DMS114 treated with DMSO at 0.1 percent for 48 hours (cell line): Measurements from ENCODE around the gene ARHGEF4.

Experiments used
- DNase-seq: peaks from one replicate; lab custom pipeline; 2025; ENCODE audit not compliant: unreplicated experiment; lab: John Stamatoyannopoulos, UW

Gene ARHGEF4

GRCh38 chr2:130915595-130916437 is 79.1 kb downstream of the ARHGEF4 start:
- DNase-seq: no peak

- no peak for DNase-seq
Observed at GRCh38 chr2:130916438-130916705, 79.7 kb downstream of the ARHGEF4 start.

- no peak for DNase-seq
Observed at GRCh38 chr2:130917006-130917688, 80.4 kb downstream of the ARHGEF4 start.

GRCh38 chr2:130918393-130918792 is 81.7 kb downstream of the ARHGEF4 start:
- no peak for DNase-seq

GRCh38 chr2:130920415-130921163 is 83.9 kb downstream of the ARHGEF4 start:
- peak; percentile 21 for DNase-seq

GRCh38 chr2:130921164-130921476 is 84.4 kb downstream of the ARHGEF4 start:
- no peak for DNase-seq

- no peak for DNase-seq
Observed at GRCh38 chr2:130922417-130922816, 85.7 kb downstream of the ARHGEF4 start.

- no peak for DNase-seq
Observed at GRCh38 chr2:130928385-130928784, 91.7 kb downstream of the ARHGEF4 start.

GRCh38 chr2:130930740-130931659 is 94.3 kb downstream of the ARHGEF4 start:
- no peak for DNase-seq

GRCh38 chr2:130933501-130933900 is 96.8 kb downstream of the ARHGEF4 start:
- DNase-seq: no peak

- DNase-seq: no peak
Observed at GRCh38 chr2:130936451-130936850, 99.7 kb downstream of the ARHGEF4 start.

- DNase-seq: no peak
Observed at GRCh38 chr2:130947967-130948366, 111.3 kb downstream of the ARHGEF4 start.

GRCh38 chr2:130949954-130950353 is 113.2 kb downstream of the ARHGEF4 start:
- DNase-seq: no peak

- no peak for DNase-seq
Observed at GRCh38 chr2:130951018-130951417, 114.3 kb downstream of the ARHGEF4 start.

- DNase-seq: no peak
Observed at GRCh38 chr2:130954873-130955272, 118.2 kb downstream of the ARHGEF4 start.

GRCh38 chr2:130957915-130958314 is 121.2 kb downstream of the ARHGEF4 start:
- DNase-seq: no peak

GRCh38 chr2:130963196-130963848 is 126.6 kb downstream of the ARHGEF4 start:
- no peak for DNase-seq

- peak; percentile 9 for DNase-seq
Observed at GRCh38 chr2:130963849-130964793, 127.4 kb downstream of the ARHGEF4 start.

GRCh38 chr2:130964931-130965330 is 128.2 kb downstream of the ARHGEF4 start:
- DNase-seq: no peak
